SK-N-SH (cell line): ENCODE measurements around the gene BEGAIN. TPM values are rescaled to one million over a fixed set of nuclear protein-coding genes. Genes with fewer than 3 reads are reported as not detected.

Experiments used
- CTCF ChIA-PET: fragments of 300-600, 350-600 bp; formaldehyde crosslinking; extraction: SDS; loops from one replicate; lab custom pipeline; 2021; lab: Yijun Ruan, JAX
- POLR2A ChIA-PET: fragments of 350-600 bp; sonication (Branson Sonifier 250); formaldehyde crosslinking; extraction: SDS; loops from one replicate; lab custom pipeline; 2020; ENCODE audit warnings: antibody characterized with exemption, inconsistent platforms; lab: Yijun Ruan, JAX
- DNase-seq: peaks from one replicate; pipeline ENCODE4 v3.0.0; 2012
- H2AFZ ChIP-seq: fragments of 200-600 bp; sonication (generic); 2 replicates; pipeline ENCODE4 v1.8.1; 2016; ENCODE audit warnings: antibody characterized with exemption, mild to moderate bottlenecking, low read depth
- H3F3A ChIP-seq: fragments of 200-600 bp; sonication (generic); replicated peaks from 2 replicates; pipeline ENCODE3; 2016; ENCODE audit warnings: antibody characterized with exemption, mild to moderate bottlenecking; ENCODE audit not compliant: insufficient read depth
- H3K27ac ChIP-seq, 2 experiments: fragments of 200-500 bp in 1 of 2; fragments of 200-600 bp in 1 of 2; sonication (Bioruptor generic) in 1 of 2; sonication (generic), shearing (Covaris generic) in 1 of 2; 2 replicates each; pipeline versions ENCODE4 v1.5.1 to v1.6.1; 2014 to 2016; ENCODE audit warnings: low read depth in 2 of 2, inconsistent platforms in 1 of 2, low read length in 1 of 2, mild to moderate bottlenecking in 1 of 2, mixed read lengths in 1 of 2
- H3K27me3 ChIP-seq: fragments of 200-600 bp; sonication (generic), shearing (Covaris generic); 2 replicates; pipeline ENCODE4 v1.6.1; 2016; ENCODE audit warnings: mixed run types; ENCODE audit not compliant: insufficient read depth
- H3K36me3 ChIP-seq, 2 experiments: fragments of 200-500 bp in 1 of 2; fragments of 200-600 bp in 1 of 2; sonication (Bioruptor generic) in 1 of 2; sonication (generic) in 1 of 2; replicated peaks in 1 of 2; 2 replicates each; pipeline versions ENCODE3 to v1.5.1; 2014 to 2016; ENCODE audit warnings: low read length in 1 of 2, mild to moderate bottlenecking in 1 of 2; ENCODE audit not compliant: insufficient read depth in 2 of 2, control insufficient read depth in 1 of 2
- H3K4me1 ChIP-seq, 2 experiments: fragments of 200-500 bp in 1 of 2; fragments of 200-600 bp in 1 of 2; sonication (Bioruptor generic) in 1 of 2; sonication (generic), shearing (Covaris generic) in 1 of 2; 2 replicates each; pipeline versions ENCODE4 v1.5.1 to v1.6.1; 2014 to 2016; ENCODE audit warnings: low read depth in 1 of 2, low read length in 1 of 2, mixed run types in 1 of 2; ENCODE audit not compliant: insufficient read depth in 2 of 2, control insufficient read depth in 1 of 2
- H3K4me2 ChIP-seq: fragments of 200-600 bp; sonication (generic), shearing (Covaris generic); 2 replicates; pipeline ENCODE4 v1.6.1; 2017; ENCODE audit warnings: mixed run types
- H3K4me3 ChIP-seq, 2 experiments: fragments of 200-500 bp in 1 of 2; fragments of 200-600 bp in 1 of 2; sonication (Bioruptor generic) in 1 of 2; sonication (generic), shearing (Covaris generic) in 1 of 2; 2 replicates each; pipeline versions ENCODE4 v1.5.1 to v1.8.1; 2014 to 2016; ENCODE audit warnings: low read depth in 2 of 2, inconsistent platforms in 1 of 2, low read length in 1 of 2, mild to moderate bottlenecking in 1 of 2, mixed read lengths in 1 of 2, moderate library complexity in 1 of 2
- H3K79me2 ChIP-seq: fragments of 200-600 bp; sonication (generic); 2 replicates; pipeline ENCODE4 v1.8.1; 2017; ENCODE audit warnings: mild to moderate bottlenecking; ENCODE audit not compliant: insufficient read depth
- H3K9ac ChIP-seq: fragments of 200-600 bp; sonication (generic); 2 replicates; pipeline ENCODE4 v1.6.1; 2017; ENCODE audit warnings: mixed run types
- H3K9me2 ChIP-seq: fragments of 200-600 bp; sonication (generic); 2 replicates; pipeline ENCODE4 v1.6.1; 2017; ENCODE audit warnings: mixed run types
- H3K9me3 ChIP-seq: fragments of 200-600 bp; sonication (generic); 2 replicates; pipeline ENCODE4 v1.6.1; 2017; ENCODE audit warnings: mixed run types, mild to moderate bottlenecking, moderate library complexity
- H4K20me1 ChIP-seq: fragments of 200-600 bp; sonication (generic); 2 replicates; pipeline ENCODE4 v1.6.1; 2017; ENCODE audit warnings: mild to moderate bottlenecking, mixed run types; ENCODE audit not compliant: insufficient read depth
- EP300 ChIP-seq, 2 experiments: IDR thresholded peaks; 2 replicates each; pipeline versions ENCODE4 v1.4.0 to v1.6.1; 2012; ENCODE audit warnings: borderline replicate concordance in 1 of 2, low read depth in 1 of 2, low read length in 1 of 2
- EZH2phosphoT487 ChIP-seq: fragments of 200-600 bp; sonication (generic); IDR thresholded peaks from 2 replicates; pipeline ENCODE4 v1.6.1; 2017; ENCODE audit warnings: low read depth, mixed run types, mild to moderate bottlenecking, antibody characterized with exemption, moderate library complexity, borderline replicate concordance
- FOXJ3 ChIP-seq: sonication (generic); formaldehyde crosslinking; IDR thresholded peaks from 2 replicates; pipeline ENCODE4 v1.5.1; 2020; ENCODE audit warnings: mild to moderate bottlenecking, missing genetic modification reagents
- FOXM1 ChIP-seq: IDR thresholded peaks from 2 replicates; pipeline ENCODE4 v1.4.0; 2012; ENCODE audit warnings: low read depth, mild to moderate bottlenecking
- GATA2 ChIP-seq: sonication (generic); formaldehyde crosslinking; IDR thresholded peaks from 2 replicates; pipeline ENCODE4 v1.5.0; 2020; ENCODE audit warnings: mild to moderate bottlenecking, missing genetic modification reagents
- NFIC ChIP-seq: IDR thresholded peaks from 2 replicates; pipeline ENCODE4 v1.4.0; 2012; ENCODE audit warnings: borderline replicate concordance
- NRF1 ChIP-seq: IDR thresholded peaks from 2 replicates; pipeline ENCODE4 v1.6.1; 2012; ENCODE audit warnings: low read depth, mild to moderate bottlenecking, low read length
- PBX3 ChIP-seq: IDR thresholded peaks from 2 replicates; pipeline ENCODE4; 2012
- POLR2AphosphoS5 ChIP-seq: IDR thresholded peaks from 2 replicates; pipeline ENCODE4 v1.6.1; 2012; ENCODE audit warnings: low read depth, low read length
- RFX5 ChIP-seq: IDR thresholded peaks from 2 replicates; pipeline ENCODE4 v1.6.1; 2012; ENCODE audit warnings: mild to moderate bottlenecking, improper control_type of control experiment, low read length
- TAF1 ChIP-seq: IDR thresholded peaks from 2 replicates; pipeline ENCODE4 v1.6.1; 2012; ENCODE audit warnings: low read depth, mild to moderate bottlenecking, low read length, moderate library complexity, borderline replicate concordance
- TCF12 ChIP-seq: IDR thresholded peaks from 2 replicates; pipeline ENCODE4 v1.4.0; 2012
- USF2 ChIP-seq: fragments of 150-350 bp; IDR thresholded peaks from 2 replicates; pipeline ENCODE4 v1.6.1; 2017; ENCODE audit warnings: antibody characterized with exemption, low read length, low read depth, borderline replicate concordance
- YY1 ChIP-seq: IDR thresholded peaks from 2 replicates; pipeline ENCODE4 v1.4.0; 2012; ENCODE audit warnings: low read depth, mild to moderate bottlenecking
- ZBTB33 ChIP-seq: IDR thresholded peaks from 2 replicates; pipeline ENCODE4 v1.4.0; 2012; ENCODE audit warnings: low read depth, borderline replicate concordance
- WGBS: methylation state at CpG from one replicate; pipeline ENCODE4 v1.1.6; 2017; ENCODE audit warnings: low lambda C conversion rate; 5-methylcytosine and 5-hydroxymethylcytosine counted together
- polyA plus RNA-seq, 3 experiments: library from polyadenylated mRNA; depleted of rRNA; stranded (reverse); fragments of >200 nt; gene quantifications; 2 replicates each; pipeline ENCODE4 v1.2.3, GENCODE V29; 2012

BEGAIN gene
- polyA plus RNA-seq, 1 of the 3 experiments (the other 2 are of a cell fraction), result 4.2 TPM

GRCh38 chr14:100500128-100500527 lies 87.1 kb downstream of the BEGAIN start:
- H2AFZ ChIP-seq, result no peak overlapping the region
- H3K9me2 ChIP-seq, result no peaks in the 10 kb centered on the region
- H3K4me1 ChIP-seq, result peaks cover 0 to 25% of the 10 kb centered on the region in 2 experiments; a peak in 1 of 4 replicates
- no peak for DNase-seq
- CTCF ChIA-PET, result interaction anchor here (0.6 kb wide), 1 partner anchor 91 kb away, joined by 3 read pairs; no protein-coding TSS in a partner anchor
- 85% methylated on average over 7 of the region's 9 CpGs for WGBS
- H3K27me3 ChIP-seq, result no peaks in the 10 kb centered on the region
- H4K20me1 ChIP-seq, result no peaks in the 10 kb centered on the region
- no peak overlapping the region for H3K4me2 ChIP-seq
- no peak for TF ChIP-seq GATA2
- no peak for TF ChIP-seq NRF1
- no peak for TF ChIP-seq ZBTB33
- TF ChIP-seq FOXM1, result no peak
- TF ChIP-seq NFIC, result no peak
- no peak for TF ChIP-seq TCF12
- TF ChIP-seq FOXJ3 (CRISPR knock-in tag), result no peak
- no peak for TF ChIP-seq EP300 (IDR thresholded peaks at IDR 0.05; ENCODE audit: borderline replicate concordance in 1 of 2, low read depth in 1 of 2, low read length in 1 of 2)
- TF ChIP-seq EZH2phosphoT487, result no peak
- TF ChIP-seq RFX5, result no peak
- no peak for TF ChIP-seq PBX3
- TF ChIP-seq USF2, result no peak
- no peak for TF ChIP-seq POLR2AphosphoS5
- TF ChIP-seq TAF1, result no peak
- no peak for TF ChIP-seq YY1
- H3F3A ChIP-seq, result peaks cover 4% of the 10 kb centered on the region
- H3K36me3 ChIP-seq, result peaks cover 2 to 4% of the 10 kb centered on the region in 2 experiments
- H3K27ac ChIP-seq, result no peak overlapping the region
- no peaks in the 10 kb centered on the region for H3K9me3 ChIP-seq
- H3K4me3 ChIP-seq, result no peak overlapping the region
- H3K9ac ChIP-seq, result no peak overlapping the region
- 0 out of 2 replicates have a peak, but pooled peaks cover 6% of the 10 kb centered on the region for H3K79me2 ChIP-seq
- POLR2A ChIA-PET, result no interaction called here
